Karpas-422 (cell line): ENCODE data around the gene SRCIN1. TPM values are rescaled to one million over a fixed set of nuclear protein-coding genes. Genes with fewer than 3 reads are reported as not detected.
"Not testable (repeated sequence)": the region's sequence is repeated elsewhere in the genome, so short reads cannot be mapped to it uniquely, and the experiment has no call there.

ENCODE experiments used
- DNase-seq: peaks from one replicate; pipeline ENCODE4 v3.0.0-alpha.2; 2015
- H2AFZ ChIP-seq: fragments of 200-600 bp; sonication (generic); 2 replicates; pipeline ENCODE4 v1.6.1; 2014; ENCODE audit warnings: antibody characterized with exemption, low read length, mixed read lengths
- H3K27ac ChIP-seq: fragments of 200-600 bp; sonication (generic); 2 replicates; pipeline ENCODE4 v1.5.1; 2014; ENCODE audit warnings: mild to moderate bottlenecking, low read length, moderate library complexity
- H3K27me3 ChIP-seq: fragments of 200-600 bp; sonication (generic); 2 replicates; pipeline ENCODE4 v1.6.1; 2014; ENCODE audit warnings: low read length, mixed read lengths
- H3K36me3 ChIP-seq: fragments of 200-600 bp; sonication (generic); 2 replicates; pipeline ENCODE4 v1.6.1; 2014; ENCODE audit warnings: low read length, mixed read lengths; ENCODE audit not compliant: insufficient read depth
- H3K4me1 ChIP-seq: fragments of 200-600 bp; sonication (generic); 2 replicates; pipeline ENCODE4 v1.6.1; 2014; ENCODE audit warnings: mild to moderate bottlenecking, low read length, mixed read lengths
- H3K4me2 ChIP-seq: fragments of 200-600 bp; sonication (generic); 2 replicates; pipeline ENCODE4 v1.6.1; 2014; ENCODE audit warnings: low read length, low read depth, mild to moderate bottlenecking; ENCODE audit not compliant: poor library complexity, severe bottlenecking
- H3K4me3 ChIP-seq: fragments of 200-600 bp; sonication (generic); 2 replicates; pipeline ENCODE4 v1.5.1; 2014; ENCODE audit warnings: mild to moderate bottlenecking, antibody characterized with exemption, low read length, mixed read lengths
- H3K79me2 ChIP-seq: fragments of 200-600 bp; sonication (generic); 2 replicates; pipeline ENCODE4 v1.6.1; 2014; ENCODE audit warnings: mild to moderate bottlenecking, low read length, mixed read lengths
- H3K9ac ChIP-seq: fragments of 200-600 bp; sonication (generic); 2 replicates; pipeline ENCODE4 v1.6.0; 2014; ENCODE audit warnings: low read length
- H3K9me2 ChIP-seq: fragments of 200-600 bp; sonication (generic), shearing (Covaris generic); replicated peaks from 2 replicates; pipeline ENCODE4 v1.6.0; 2014; ENCODE audit warnings: mild to moderate bottlenecking, low read length, moderate library complexity; ENCODE audit not compliant: insufficient read depth
- H3K9me3 ChIP-seq: fragments of 300-700, 200-600 bp; sonication (generic); 2 replicates; pipeline ENCODE4 v1.6.1; 2014; ENCODE audit warnings: low read length, mixed read lengths
- H4K20me1 ChIP-seq: fragments of 200-600 bp; sonication (generic); 2 replicates; pipeline ENCODE4 v1.6.1; 2014; ENCODE audit warnings: mild to moderate bottlenecking, antibody characterized with exemption, low read length, low read depth; ENCODE audit not compliant: insufficient read depth
- total RNA-seq: library from RNA; depleted of rRNA; stranded (reverse); fragments of >200 nt; shearing (Covaris generic); gene quantifications from 2 replicates; pipeline ENCODE4 v1.2.3, GENCODE V29; 2014; ENCODE audit warnings: low replicate concordance

SRCIN1 gene
- total RNA-seq, 1 experiment from 2014 or later: 0.86 TPM

DNA sequence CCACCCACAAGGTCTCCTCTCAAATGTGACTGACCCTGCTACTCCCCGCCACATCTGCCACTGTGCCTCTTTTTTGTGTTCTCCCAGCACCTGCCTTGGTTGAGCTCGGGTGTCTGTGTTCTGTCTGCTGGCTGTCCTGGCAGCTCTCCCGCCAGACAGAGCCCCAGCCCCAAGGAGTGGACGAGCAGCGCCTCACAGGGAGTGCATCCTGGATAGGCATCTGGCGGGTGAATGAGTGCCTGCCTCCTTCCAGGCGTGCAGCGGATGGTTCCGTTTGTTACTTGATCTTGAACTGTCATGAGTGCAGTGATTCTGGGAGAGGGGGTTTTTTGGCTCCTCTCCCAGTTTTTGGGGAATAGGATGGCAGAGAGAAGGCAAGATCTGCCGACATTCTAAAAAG is 77.6 kb downstream of the SRCIN1 start:
- not testable (repeated sequence) for H3K27ac ChIP-seq, H2AFZ ChIP-seq, H3K9me3 ChIP-seq, H3K36me3 ChIP-seq, DNase-seq, H3K4me2 ChIP-seq, H3K27me3 ChIP-seq, H3K9ac ChIP-seq, H3K4me1 ChIP-seq, H4K20me1 ChIP-seq, H3K9me2 ChIP-seq, H3K4me3 ChIP-seq, H3K79me2 ChIP-seq

DNA sequence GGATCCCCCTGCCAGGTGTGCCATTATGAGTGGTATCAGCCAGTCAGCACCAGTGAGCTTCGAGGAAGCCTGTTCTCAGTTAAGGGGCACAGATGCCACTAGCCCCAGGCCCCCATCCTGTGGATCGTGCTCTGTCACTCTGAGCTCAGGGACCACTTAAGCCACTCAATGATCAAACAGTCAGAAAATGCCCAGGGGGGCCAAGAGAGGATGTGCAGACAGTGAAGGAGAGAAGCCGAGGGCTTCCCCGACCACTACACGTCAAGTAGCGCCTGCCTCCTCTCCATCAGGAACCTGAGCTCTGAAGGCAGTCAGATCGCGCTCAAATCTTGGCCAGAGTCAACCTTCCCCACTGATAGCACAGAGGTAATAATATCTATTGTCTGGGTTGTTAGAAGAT is 79.2 kb downstream of the SRCIN1 start:
- not testable (repeated sequence) for H3K4me1 ChIP-seq, H3K36me3 ChIP-seq, H3K9me2 ChIP-seq, H3K4me2 ChIP-seq, H3K9ac ChIP-seq, H3K27ac ChIP-seq, H3K9me3 ChIP-seq, H4K20me1 ChIP-seq, DNase-seq, H3K79me2 ChIP-seq, H3K27me3 ChIP-seq, H3K4me3 ChIP-seq, H2AFZ ChIP-seq

DNA sequence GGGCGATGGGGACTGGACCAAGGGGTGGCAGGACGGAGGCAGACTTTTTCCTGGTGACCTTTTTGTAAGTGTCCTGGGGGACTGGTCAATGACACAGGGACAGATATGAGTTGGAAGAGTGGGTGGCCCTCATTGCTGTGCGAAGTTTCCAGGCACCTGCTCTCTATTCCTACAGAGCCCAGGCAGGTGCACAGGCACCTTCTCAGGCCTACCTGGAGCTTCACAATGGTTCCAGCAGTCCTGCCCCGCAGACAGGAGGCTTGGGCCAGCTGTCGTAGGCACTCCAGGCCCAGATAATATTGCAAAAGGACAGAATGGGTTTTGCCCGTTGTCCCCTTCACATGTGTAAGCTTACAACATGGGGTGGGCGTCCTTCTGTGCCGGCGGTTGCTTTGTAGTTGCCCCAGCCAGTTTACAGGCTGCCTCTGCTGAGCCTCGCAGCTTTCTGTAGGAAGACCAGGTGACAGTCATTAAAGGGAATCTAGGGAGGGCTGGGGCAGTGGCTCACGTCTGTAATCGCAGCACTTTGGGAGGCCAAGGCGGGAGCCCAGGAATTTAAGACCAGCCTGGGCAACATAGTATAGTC is 93.2 kb downstream of the SRCIN1 start:
- no peaks in the 10 kb centered on the region for H3K9me2 ChIP-seq
- no peaks in the 10 kb centered on the region for H3K36me3 ChIP-seq
- no peaks in the 10 kb centered on the region for H3K9me3 ChIP-seq
- no peak overlapping the region for H3K4me2 ChIP-seq
- H3K27me3 ChIP-seq: no peaks in the 10 kb centered on the region
- no peaks in the 10 kb centered on the region for H3K4me1 ChIP-seq
- H2AFZ ChIP-seq: no peak overlapping the region
- no peak overlapping the region for H3K27ac ChIP-seq
- DNase-seq: no peak
- H3K79me2 ChIP-seq: no peaks in the 10 kb centered on the region
- no peak overlapping the region for H3K4me3 ChIP-seq
- H3K9ac ChIP-seq: no peak overlapping the region
- no peaks in the 10 kb centered on the region for H4K20me1 ChIP-seq

DNA sequence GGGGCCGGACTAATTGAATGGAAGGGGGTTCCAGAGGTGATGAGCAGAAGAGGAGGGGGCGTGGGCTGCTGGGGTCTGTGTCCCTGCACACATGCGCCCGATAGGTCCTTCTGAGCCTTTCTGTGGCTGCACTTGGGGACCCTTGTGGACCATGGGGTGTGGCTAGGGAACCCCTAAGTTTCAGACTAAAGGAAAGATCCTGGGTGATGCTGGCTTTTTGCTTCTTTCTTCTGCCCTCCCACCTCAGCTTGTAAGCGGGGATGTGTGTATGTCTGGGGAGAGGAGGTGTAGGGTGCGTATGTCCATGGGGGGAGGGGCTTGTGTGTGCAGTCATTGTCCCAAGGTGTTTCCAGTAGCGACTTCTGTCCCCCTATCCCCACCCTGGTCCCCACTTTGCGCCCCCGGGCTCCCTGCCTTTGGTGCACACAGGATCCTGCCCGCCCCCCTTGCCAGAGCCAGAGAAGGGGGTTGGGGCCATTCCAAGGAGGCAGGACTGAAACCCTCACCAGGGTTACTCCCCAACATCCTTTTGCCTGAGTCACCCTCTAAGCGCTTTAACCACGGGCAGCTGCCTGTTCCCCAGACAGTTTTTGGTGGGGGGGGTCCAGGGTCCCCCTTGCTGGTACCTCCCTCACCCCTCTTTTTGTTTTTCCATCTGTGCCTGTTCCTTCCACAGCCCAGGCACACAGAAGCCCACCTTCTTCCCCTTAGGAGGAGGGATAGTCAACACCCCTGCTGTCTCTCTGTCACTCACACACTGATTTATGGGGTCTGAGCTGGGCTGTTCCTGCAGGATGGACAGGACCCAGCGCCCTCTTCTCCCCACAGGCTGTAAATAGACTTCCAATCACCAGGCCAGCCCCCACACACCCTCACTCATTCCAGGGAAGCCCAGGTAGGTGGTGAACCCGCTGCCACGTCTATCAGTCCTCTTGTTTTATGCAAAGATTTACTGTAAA is 94.3 kb downstream of the SRCIN1 start:
- H3K4me2 ChIP-seq: no peak overlapping the region
- no peaks in the 10 kb centered on the region for H3K27me3 ChIP-seq

DNA sequence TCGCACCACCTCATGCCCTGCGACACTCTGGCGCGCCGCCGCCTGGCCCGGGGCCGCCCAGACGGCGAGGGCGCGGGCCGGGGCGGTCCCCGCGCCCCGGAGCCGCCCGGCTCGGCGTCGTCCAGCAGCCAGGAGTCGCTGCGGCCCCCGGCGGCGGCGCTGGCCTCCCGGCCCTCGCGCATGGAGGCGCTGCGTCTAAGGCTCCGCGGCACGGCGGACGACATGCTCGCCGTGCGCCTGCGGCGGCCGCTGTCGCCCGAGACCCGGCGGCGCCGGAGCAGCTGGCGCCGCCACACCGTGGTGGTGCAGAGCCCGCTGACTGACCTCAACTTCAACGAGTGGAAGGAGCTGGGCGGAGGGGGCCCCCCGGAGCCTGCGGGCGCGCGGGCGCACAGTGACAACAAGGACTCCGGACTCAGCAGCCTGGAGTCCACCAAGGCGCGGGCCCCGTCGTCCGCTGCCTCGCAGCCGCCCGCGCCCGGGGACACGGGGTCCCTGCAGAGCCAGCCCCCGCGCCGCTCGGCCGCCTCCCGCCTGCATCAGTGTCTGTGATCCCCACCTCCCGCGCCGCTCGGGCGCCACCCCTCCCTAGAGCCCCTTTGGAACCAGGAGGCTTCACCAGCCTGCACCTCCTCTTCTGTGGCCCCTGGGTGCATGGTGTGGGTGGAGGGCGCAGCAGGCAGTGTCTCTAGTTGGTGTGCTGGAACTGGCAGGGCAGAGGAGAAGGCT is 95.2 kb downstream of the SRCIN1 start:
- H3K9me3 ChIP-seq: no peaks in the 10 kb centered on the region
- H4K20me1 ChIP-seq: no peaks in the 10 kb centered on the region
- no peak overlapping the region for H3K9ac ChIP-seq
- H3K79me2 ChIP-seq: no peaks in the 10 kb centered on the region
- no peak for DNase-seq
- H3K4me3 ChIP-seq: no peak overlapping the region
- H2AFZ ChIP-seq: no peak overlapping the region
- H3K27me3 ChIP-seq: no peaks in the 10 kb centered on the region
- no peaks in the 10 kb centered on the region for H3K4me1 ChIP-seq
- H3K9me2 ChIP-seq: no peaks in the 10 kb centered on the region
- no peak overlapping the region for H3K27ac ChIP-seq
- no peak overlapping the region for H3K4me2 ChIP-seq
- H3K36me3 ChIP-seq: no peaks in the 10 kb centered on the region

More for the DNA sequence above, 94.3 kb downstream of the SRCIN1 start:
- H3K79me2 ChIP-seq: no peaks in the 10 kb centered on the region
- no peak overlapping the region for H3K27ac ChIP-seq
- H4K20me1 ChIP-seq: no peaks in the 10 kb centered on the region
- H3K9me2 ChIP-seq: no peaks in the 10 kb centered on the region
- no peaks in the 10 kb centered on the region for H3K9me3 ChIP-seq
- DNase-seq: no peak
- H3K9ac ChIP-seq: no peak overlapping the region
- H3K36me3 ChIP-seq: no peaks in the 10 kb centered on the region
- H3K4me1 ChIP-seq: no peaks in the 10 kb centered on the region
- no peak overlapping the region for H3K4me3 ChIP-seq
- H2AFZ ChIP-seq: no peak overlapping the region

DNA sequence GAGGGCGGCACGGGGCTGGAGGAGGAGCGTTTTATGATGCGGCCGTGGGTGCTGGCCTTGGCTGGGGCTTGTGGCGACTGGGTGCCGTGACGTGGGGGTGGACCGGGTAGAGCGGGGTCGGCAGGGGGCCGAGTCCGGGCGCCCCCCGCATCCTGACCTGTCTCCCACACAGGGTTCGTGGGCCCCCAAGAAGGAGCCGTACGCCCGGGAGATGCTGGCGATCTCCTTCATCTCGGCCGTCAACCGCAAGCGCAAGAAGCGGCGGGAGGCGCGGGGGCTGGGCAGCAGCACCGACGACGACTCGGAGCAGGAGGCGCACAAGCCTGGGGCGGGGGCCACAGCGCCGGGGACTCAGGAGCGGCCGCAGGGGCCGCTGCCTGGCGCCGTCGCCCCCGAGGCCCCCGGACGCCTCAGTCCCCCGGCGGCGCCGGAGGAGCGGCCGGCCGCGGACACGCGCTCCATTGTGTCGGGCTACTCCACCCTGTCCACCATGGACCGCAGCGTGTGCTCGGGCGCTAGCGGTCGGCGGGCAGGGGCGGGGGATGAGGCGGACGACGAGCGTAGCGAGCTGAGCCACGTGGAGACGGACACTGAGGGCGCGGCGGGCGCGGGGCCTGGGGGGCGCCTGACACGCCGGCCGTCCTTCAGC is 95.9 kb downstream of the SRCIN1 start:
- no peaks in the 10 kb centered on the region for H3K36me3 ChIP-seq
- no peak overlapping the region for H2AFZ ChIP-seq
- H3K4me2 ChIP-seq: no peak overlapping the region
- H3K9me3 ChIP-seq: no peaks in the 10 kb centered on the region
- no peaks in the 10 kb centered on the region for H3K79me2 ChIP-seq
- H4K20me1 ChIP-seq: no peaks in the 10 kb centered on the region
- no peaks in the 10 kb centered on the region for H3K4me1 ChIP-seq
- H3K9ac ChIP-seq: no peak overlapping the region
- no peaks in the 10 kb centered on the region for H3K9me2 ChIP-seq
- DNase-seq: no peak
- no peak overlapping the region for H3K4me3 ChIP-seq
- no peak overlapping the region for H3K27ac ChIP-seq
- H3K27me3 ChIP-seq: no peaks in the 10 kb centered on the region

DNA sequence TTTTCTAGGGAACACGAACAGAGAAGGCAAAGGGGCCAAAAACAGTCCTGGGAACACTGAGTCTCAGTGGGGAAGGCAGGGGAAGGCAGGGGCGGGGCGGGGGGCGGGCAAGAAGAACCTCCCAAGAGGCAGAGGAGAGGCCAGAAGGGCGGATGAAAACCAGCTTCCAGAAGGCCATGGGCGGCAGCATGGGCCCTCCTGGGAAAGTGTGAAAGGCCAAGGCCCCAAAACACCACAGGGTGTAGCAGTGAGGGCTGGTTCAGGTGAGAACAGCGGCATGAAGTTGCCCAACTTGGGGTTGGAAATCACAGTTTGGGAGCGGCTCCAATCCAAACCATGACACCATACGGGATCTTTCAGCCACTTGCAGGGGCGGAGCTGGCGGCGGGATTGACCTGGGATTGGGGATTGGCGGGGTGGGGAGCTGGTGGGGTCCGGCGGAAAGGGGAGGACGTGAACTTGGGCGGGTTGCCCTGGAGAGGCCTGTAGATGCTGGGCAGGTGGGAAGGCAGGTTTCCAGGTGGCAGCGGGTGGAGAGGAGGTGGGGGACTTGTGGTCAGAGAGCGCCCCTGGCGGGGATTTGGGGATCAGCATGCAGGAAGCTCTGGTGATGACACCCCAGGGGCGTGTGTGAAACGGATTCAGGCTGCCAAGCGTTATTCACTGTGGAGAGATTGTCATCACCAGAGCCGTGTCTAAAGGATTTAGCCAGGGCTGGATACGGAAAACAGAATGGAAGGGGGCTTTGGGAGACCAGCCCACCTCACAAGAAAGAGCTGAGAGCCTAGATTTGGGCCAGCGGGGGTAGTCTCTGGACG is 96.6 kb downstream of the SRCIN1 start:
- H3K4me2 ChIP-seq: no peak overlapping the region
- no peak overlapping the region for H3K4me3 ChIP-seq
- no peak overlapping the region for H3K9ac ChIP-seq

More for the DNA sequence above, 96.6 kb downstream of the SRCIN1 start:
- Histone ChIP-seq H4K20me1 (no peaks in the 10 kb centered on the region), H3K9me2 (no peaks in the 10 kb centered on the region), H3K4me1 (no peaks in the 10 kb centered on the region), H3K79me2 (no peaks in the 10 kb centered on the region), H3K27me3 (no peaks in the 10 kb centered on the region), H3K9me3 (no peaks in the 10 kb centered on the region), H3K27ac (no peak overlapping the region), H2AFZ (no peak overlapping the region), H3K36me3 (no peaks in the 10 kb centered on the region)
- peak; percentile 91 for DNase-seq
